HepG2 (cell line): ENCODE results near the gene MRPL34. TPM values are rescaled to one million over a fixed set of nuclear protein-coding genes. Genes with fewer than 3 reads are reported as not detected.

Experiments
- ATAC-seq: fragments of 200-7000 bp; cut with Tn5 transposase; 3 replicates; pipeline ENCODE4 v1.9.1; 2020; ENCODE audit warnings: mild to moderate bottlenecking, moderate library complexity
- BruUV-seq: library from RNA; stranded (reverse); fragments of 400-500 nt; replicated peaks from 2 replicates; lab custom pipeline; 2021; lab: Mats Ljungman, UMichigan
- CTCF ChIA-PET: fragments of 300-600 bp; formaldehyde crosslinking; extraction: SDS; loops from one replicate; lab custom pipeline; 2021; ENCODE audit warnings: low total read pairs, inconsistent platforms, low intra/inter-chr PET ratio; lab: Yijun Ruan, JAX
- POLR2A ChIA-PET: fragments of 350-600 bp; sonication (Branson Sonifier 250); formaldehyde crosslinking; loops from one replicate; lab custom pipeline; 2020; ENCODE audit warnings: antibody characterized with exemption, inconsistent platforms; lab: Yijun Ruan, JAX
- DNase-seq: peaks from one replicate; pipeline ENCODE4 v3.0.0-alpha.2; 2015; ENCODE audit warnings: low spot score
- FAIRE-seq: peaks from 3 replicates; lab custom pipeline; 2011; peaks lifted over from hg19 to GRCh38; lab: Jason Lieb, UNC
- H2AFZ ChIP-seq: one replicate; pipeline ENCODE4 v1.6.1; 2011; ENCODE audit warnings: low read length, inconsistent platforms
- H3K27ac ChIP-seq: fragments of 300-600 bp; 3 replicates; pipeline ENCODE4 v1.8.0; 2011; ENCODE audit warnings: mixed run types, mild to moderate bottlenecking, mixed read lengths, low read length, inconsistent platforms; ENCODE audit not compliant: insufficient read depth; ENCODE audit errors: extremely low read length
- H3K27me3 ChIP-seq, 2 experiments: fragments of 200-600 bp in 1 of 2; 2 replicates in 1 of 2; 3 replicates in 1 of 2; pipeline versions ENCODE4 v1.6.0 to v1.8.0; 2011; ENCODE audit warnings: low read length in 2 of 2, mild to moderate bottlenecking in 2 of 2, moderate library complexity in 2 of 2, inconsistent platforms in 1 of 2; ENCODE audit not compliant: insufficient read depth in 2 of 2, control insufficient read depth in 1 of 2
- H3K36me3 ChIP-seq, 2 experiments: fragments of 200-600 bp in 1 of 2; replicated peaks in 1 of 2; 2 replicates in 1 of 2; 3 replicates in 1 of 2; pipeline versions ENCODE4 v1.5.1 to v1.8.0; 2011; ENCODE audit warnings: low read length in 2 of 2, inconsistent platforms in 1 of 2; ENCODE audit not compliant: insufficient read depth in 2 of 2, control insufficient read depth in 1 of 2
- H3K4me1 ChIP-seq: 2 replicates; pipeline ENCODE4 v1.5.1; 2012; ENCODE audit warnings: low read length, inconsistent platforms; ENCODE audit not compliant: insufficient read depth
- H3K4me2 ChIP-seq: 2 replicates; pipeline ENCODE4 v1.6.0; 2011; ENCODE audit warnings: low read depth, low read length, inconsistent platforms
- H3K4me3 ChIP-seq, 3 experiments: fragments of 200-600 bp in 1 of 3; sonication (generic), shearing (Covaris generic) in 1 of 3; replicated peaks in 1 of 3; 2 replicates each; pipeline ENCODE4 v1.5.1; 2011 to 2016; ENCODE audit warnings: low read length in 3 of 3, inconsistent platforms in 2 of 3, low read depth in 2 of 3, mild to moderate bottlenecking in 2 of 3, control low read depth in 1 of 3, mixed read lengths in 1 of 3; ENCODE audit not compliant: insufficient read depth in 1 of 3
- H3K79me2 ChIP-seq: one replicate; pipeline ENCODE4 v1.6.1; 2011; ENCODE audit warnings: low read length, inconsistent platforms; ENCODE audit not compliant: insufficient read depth
- H3K9ac ChIP-seq: 2 replicates; pipeline ENCODE4 v1.6.0; 2011; ENCODE audit warnings: mild to moderate bottlenecking, low read depth, low read length, inconsistent platforms; ENCODE audit not compliant: insufficient read depth
- H3K9me3 ChIP-seq: 2 replicates; pipeline ENCODE4 v1.5.1; 2012; ENCODE audit warnings: mild to moderate bottlenecking, low read length
- H4K20me1 ChIP-seq: 2 replicates; pipeline ENCODE4 v1.6.0; 2011; ENCODE audit warnings: inconsistent platforms, mild to moderate bottlenecking, low read length, moderate library complexity; ENCODE audit not compliant: insufficient read depth
- ATF2 ChIP-seq: sonication (generic); formaldehyde crosslinking; IDR thresholded peaks from 2 replicates; pipeline ENCODE4 v1.4.0; 2020; ENCODE audit warnings: missing genetic modification reagents
- BATF2 ChIP-seq: sonication (generic); formaldehyde crosslinking; IDR thresholded peaks from 2 replicates; pipeline ENCODE4 v1.8.0; 2022; ENCODE audit warnings: mild to moderate bottlenecking, missing genetic modification reagents, moderate library complexity
- CENPBD1 ChIP-seq: sonication (generic); formaldehyde crosslinking; IDR thresholded peaks from 2 replicates; pipeline ENCODE4 v1.8.0; 2022; ENCODE audit warnings: missing genetic modification reagents, low read depth, mild to moderate bottlenecking, borderline replicate concordance
- CHCHD3 ChIP-seq: sonication (generic); formaldehyde crosslinking; IDR thresholded peaks from 2 replicates; pipeline ENCODE4 v1.8.0; 2022; ENCODE audit warnings: mild to moderate bottlenecking, missing genetic modification reagents, moderate library complexity
- ELF1 ChIP-seq: sonication (generic); formaldehyde crosslinking; IDR thresholded peaks from 2 replicates; pipeline ENCODE4 v1.4.0; 2020; ENCODE audit warnings: missing genetic modification reagents
- JARID2 ChIP-seq: sonication (generic); formaldehyde crosslinking; IDR thresholded peaks from 2 replicates; pipeline ENCODE4 v1.8.1; 2023; ENCODE audit warnings: missing genetic modification reagents, inconsistent platforms; ENCODE audit not compliant: insufficient replicate concordance
- MATR3 ChIP-seq: sonication (generic); formaldehyde crosslinking; IDR thresholded peaks from 2 replicates; pipeline ENCODE4 v1.4.0; 2020; ENCODE audit warnings: missing genetic modification reagents
- MYPOP ChIP-seq: sonication (generic); formaldehyde crosslinking; IDR thresholded peaks from 2 replicates; pipeline ENCODE4 v1.8.1; 2023; ENCODE audit warnings: mild to moderate bottlenecking, moderate library complexity, missing genetic modification reagents
- RBFOX2 ChIP-seq: fragments of 200-400 bp; formaldehyde crosslinking; IDR thresholded peaks from 2 replicates; pipeline ENCODE4 v1.6.1; 2017; ENCODE audit warnings: low read depth, mild to moderate bottlenecking, low read length
- SKI ChIP-seq: fragments of 450-650 bp; IDR thresholded peaks from one replicate; pipeline ENCODE4 v1.6.1; 2018; ENCODE audit warnings: mild to moderate bottlenecking; ENCODE audit not compliant: partially characterized antibody
- SNRNP70 ChIP-seq: fragments of 200-400 bp; formaldehyde crosslinking; IDR thresholded peaks from 2 replicates; pipeline ENCODE4 v1.6.1; 2017; ENCODE audit warnings: mild to moderate bottlenecking, low read depth, low read length, moderate library complexity
- ZNF543 ChIP-seq: sonication (generic); formaldehyde crosslinking; IDR thresholded peaks from 2 replicates; pipeline ENCODE4 v1.4.0; 2020; ENCODE audit warnings: mild to moderate bottlenecking, missing genetic modification reagents
- ZNF563 ChIP-seq: sonication (generic); formaldehyde crosslinking; IDR thresholded peaks from 2 replicates; pipeline ENCODE4 v1.8.0; 2022; ENCODE audit warnings: mild to moderate bottlenecking, moderate library complexity, missing genetic modification reagents
- ZNF660 ChIP-seq: sonication (generic); formaldehyde crosslinking; IDR thresholded peaks from 2 replicates; pipeline ENCODE4 v1.5.1; 2020; ENCODE audit warnings: mild to moderate bottlenecking, low read depth, missing genetic modification reagents, borderline replicate concordance
- ZNF768 ChIP-seq: sonication (generic); formaldehyde crosslinking; IDR thresholded peaks from 2 replicates; pipeline ENCODE4 v1.4.0; 2020; ENCODE audit warnings: missing genetic modification reagents
- ZNF770 ChIP-seq: sonication (generic); formaldehyde crosslinking; IDR thresholded peaks from 2 replicates; pipeline ENCODE4 v1.5.0; 2020; ENCODE audit warnings: mild to moderate bottlenecking, missing genetic modification reagents
- ZSCAN31 ChIP-seq: sonication (generic); formaldehyde crosslinking; IDR thresholded peaks from 2 replicates; pipeline ENCODE4 v1.5.0; 2020; ENCODE audit warnings: low read depth, mild to moderate bottlenecking, missing genetic modification reagents
- WGBS: methylation state at CpG from one replicate; pipeline ENCODE4 v1.1.6; 2017; ENCODE audit warnings: low lambda C conversion rate; 5-methylcytosine and 5-hydroxymethylcytosine counted together
- in situ Hi-C: cut with HindIII; loops from 2 replicates; pipeline ENCODE4 v1.10.0; 2017; ENCODE audit warnings: low pct_unique_long_range_greater_than_20kb; ENCODE audit not compliant: extremely low pct_ligation_motif_present
- intact Hi-C: fragments of 100-400 bp; cut with micrococcal nuclease; formaldehyde crosslinking; loops from one replicate; pipeline ENCODE4 v1.10.0; 2022; ENCODE audit not compliant: unreplicated experiment
- polyA plus RNA-seq, 8 experiments: library from polyadenylated mRNA; depleted of rRNA in 3 of 8; stranded (reverse) in 7 of 8; unstranded in 1 of 8; fragments of >200 nt; fragmentation: Illumina TruSeq in 4 of 8; extraction: Trizol in 4 of 8; gene quantifications; 2 replicates each; pipeline versions ENCODE4 v1.2.1 to v1.2.3, GENCODE V29; 2011 to 2016; ENCODE audit warnings: low read depth in 4 of 8, missing spikeins in 1 of 8, mixed read lengths in 1 of 8; ENCODE audit not compliant: insufficient read depth in 1 of 8
- total RNA-seq, 5 experiments: library from RNA; depleted of rRNA; stranded (reverse); fragments of >200 nt; fragmentation: Illumina TruSeq; extraction: Trizol; gene quantifications; 2 replicates each; pipeline ENCODE4 v1.2.3, GENCODE V29; 2016; ENCODE audit warnings: low read depth in 1 of 5

Gene MRPL34
- total and polyA plus RNA-seq, 2 of the 13 experiments (the other 11 are each of a cell fraction or from before 2014, with no cell fraction given): 74.0 to 77.3 TPM

GRCh38 chr19:17338433-17339078 is 32.9 kb downstream of the MRPL34 start (continued):
- TF ChIP-seq ZNF770 (CRISPR knock-in tag) (no peak), JARID2 (CRISPR knock-in tag) (no peak), CENPBD1 (CRISPR knock-in tag) (no peak), CHCHD3 (no peak), ZNF543 (CRISPR knock-in tag) (no peak), MATR3 (no peak), ZSCAN31 (CRISPR knock-in tag) (no peak)

- Histone ChIP-seq H3K36me3 (peaks cover 1 to 9% of the 10 kb centered on the region in 2 experiments; a peak in 1 of 5 replicates), H3K4me1 (peaks cover 55% of the 10 kb centered on the region), H2AFZ (no peak overlapping the region), H3K9me3 (no peaks in the 10 kb centered on the region), H3K27me3 (no peaks in the 10 kb centered on the region; a peak in 1 of 5 replicates), H3K79me2 (peaks cover 7% of the 10 kb centered on the region), H4K20me1 (no peaks in the 10 kb centered on the region), H3K9ac (no peak overlapping the region), H3K4me2 (peak overlapping the region; percentile 73), H3K4me3 (no peak overlapping the region), H3K27ac (no peak overlapping the region)
- ChIA-PET CTCF (no interaction called here), POLR2A (interaction anchor here (0.8 kb wide), 1 partner anchor 30 kb away, joined by 4 read pairs; the partner anchor contains the start of gene DDA1)
- BruUV-seq: no TSS peak
- WGBS: 94% methylated on average over 25 of the region's 34 CpGs
- in situ Hi-C loops: no loop called here
- DNase-seq (no peak), FAIRE-seq (no peak), ATAC-seq (no peak)
- intact Hi-C loops: loop anchor here (5.0 kb wide), 1 partner anchor 68 kb away; the partner anchor contains the start of gene BST2
- TF ChIP-seq ZNF563 (CRISPR knock-in tag): no peak
- peak; percentile 40 for TF ChIP-seq RBFOX2
- no peak for TF ChIP-seq SNRNP70
- no peak for TF ChIP-seq BATF2
- no peak for TF ChIP-seq SKI
- TF ChIP-seq ATF2 (CRISPR knock-in tag): no peak
- TF ChIP-seq ZNF768: peak; percentile 15; the same call in 1 of the 2 replicates
- TF ChIP-seq ELF1 (CRISPR knock-in tag): no peak
- no peak for TF ChIP-seq ZNF660
- TF ChIP-seq MYPOP (CRISPR knock-in tag): no peak
Measured at GRCh38 chr19:17339088-17339741, 33.5 kb downstream of the MRPL34 start.
